ENCODE measurements around the gene NR4A1.

NR4A1 gene

DNA sequence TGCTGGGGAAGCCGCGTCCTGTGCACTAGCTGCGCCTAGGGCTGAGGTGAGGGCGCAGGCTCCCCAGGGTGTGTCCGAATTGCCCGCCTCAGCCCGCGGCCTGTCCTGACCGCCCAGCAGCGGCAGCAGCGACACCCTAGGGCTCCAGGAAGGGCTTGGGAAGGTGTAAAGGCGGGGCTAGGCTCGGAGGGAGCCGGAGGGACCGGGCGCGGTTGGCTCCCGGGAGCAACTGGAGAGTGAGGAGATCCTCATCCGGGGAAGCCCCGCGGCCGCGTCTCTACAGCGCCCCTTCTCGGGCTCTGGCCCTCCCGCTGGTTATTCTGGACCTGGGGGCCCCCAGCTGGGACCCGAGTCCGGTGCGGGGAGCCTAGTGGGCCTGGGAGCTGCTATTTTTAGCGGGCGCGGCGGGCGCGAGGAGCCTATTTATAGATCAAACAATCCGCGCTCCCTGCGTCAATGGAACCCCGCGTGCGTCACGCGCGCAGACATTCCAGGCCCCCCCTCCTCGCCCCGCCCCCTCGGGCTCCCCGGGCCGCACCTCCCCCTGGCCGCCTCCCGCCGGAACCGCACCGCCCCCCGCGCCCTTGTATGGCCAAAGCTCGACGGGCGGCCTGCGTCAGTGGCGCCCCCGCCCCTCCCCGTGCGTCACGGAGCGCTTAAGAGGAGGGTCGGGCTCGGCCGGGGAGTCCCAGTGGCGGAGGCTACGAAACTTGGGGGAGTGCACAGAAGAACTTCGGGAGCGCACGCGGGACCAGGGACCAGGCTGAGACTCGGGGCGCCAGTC is at the start of gene NR4A1:
TSS of gene NR4A1 (plus strand) at position 685 of the 784 bp plus-strand sequence. CDS start 2,887 bp downstream, outside the sequence.
- Mint-ChIP-seq H3K27me3 (peaks cover 22% of the 10 kb centered on the region), H3K9me3 (no peaks in the 10 kb centered on the region), H3K36me3 (no peaks in the 10 kb centered on the region), H3K27ac (peak within 1 kb of the TSS; percentile 94), H3K4me3 (peak within 1 kb of the TSS; percentile 83), H3K4me1 (peaks cover 43% of the 10 kb centered on the region)
- CTCF ChIA-PET: interaction anchor here (0.6 to 2.4 kb wide), 7 partner anchors 11 to 68 kb away, joined by 3 to 24 read pairs (median 4); no protein-coding TSS in a partner anchor
- DNase-seq: peak; percentile 99

DNA sequence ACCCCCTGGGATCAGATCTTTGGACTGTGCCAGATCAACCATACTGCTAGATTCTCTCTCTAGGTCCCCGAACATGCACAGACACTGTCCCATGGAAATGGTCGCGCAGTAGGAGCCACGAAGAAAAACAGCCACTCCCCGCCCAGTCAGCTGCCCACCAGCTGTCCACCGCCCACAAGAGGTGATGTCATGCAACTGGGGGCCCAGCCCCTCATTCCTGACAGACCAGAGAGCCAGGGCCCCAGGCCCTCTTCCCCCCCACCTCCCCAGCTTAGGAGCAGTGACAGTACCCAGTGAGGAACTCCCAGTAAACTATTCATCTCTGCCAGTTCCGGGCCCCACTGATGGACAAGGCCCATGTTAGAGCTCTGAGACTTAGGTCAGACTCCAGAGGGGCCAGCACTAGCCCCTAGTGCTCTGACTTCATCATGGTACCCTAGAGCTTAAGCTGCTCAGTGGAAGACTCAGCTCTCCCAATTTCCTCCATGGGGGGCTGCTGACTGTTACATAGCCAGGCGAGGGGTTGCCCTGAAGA is 48.2 kb upstream of the NR4A1 start:
- H3K4me1 Mint-ChIP-seq: peaks cover 18% of the 10 kb centered on the region
- CTCF ChIA-PET: interaction anchor here (0.8 to 11.6 kb wide), 7 partner anchors 10 to 121 kb away, joined by 3 to 196 read pairs (median 7); no protein-coding TSS in a partner anchor
- no peaks in the 10 kb centered on the region for H3K9me3 Mint-ChIP-seq

DNA sequence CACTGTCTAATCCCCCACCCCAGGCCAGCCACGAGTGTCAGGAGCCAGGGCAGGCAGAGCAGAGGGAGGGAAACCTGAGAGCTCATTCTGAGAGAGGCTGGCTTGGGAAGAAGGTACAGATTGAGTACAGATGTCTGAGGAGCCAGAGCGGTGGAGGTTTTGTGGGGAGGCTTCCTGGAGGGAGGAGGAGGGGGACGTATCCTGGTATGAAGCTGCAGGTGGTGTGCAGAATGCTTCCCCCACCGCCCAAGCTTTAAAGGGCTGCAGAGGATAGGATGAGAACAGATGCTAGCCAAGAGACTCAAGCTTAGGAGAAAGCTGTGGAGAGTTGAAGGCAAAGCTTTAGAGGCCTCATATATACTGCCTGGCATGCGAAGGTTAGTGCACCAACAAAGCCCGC is 47.7 kb upstream of the NR4A1 start:
- DNase-seq: no peak
- H3K9me3 Mint-ChIP-seq: no peaks in the 10 kb centered on the region

More for the DNA sequence above, 48.2 kb upstream of the NR4A1 start:
- H3K27me3 Mint-ChIP-seq: peaks cover 54% of the 10 kb centered on the region
- no peak overlapping the region for H3K27ac Mint-ChIP-seq
- H3K4me3 Mint-ChIP-seq: no peak overlapping the region
- DNase-seq: no peak
- no peaks in the 10 kb centered on the region for H3K36me3 Mint-ChIP-seq

DNA sequence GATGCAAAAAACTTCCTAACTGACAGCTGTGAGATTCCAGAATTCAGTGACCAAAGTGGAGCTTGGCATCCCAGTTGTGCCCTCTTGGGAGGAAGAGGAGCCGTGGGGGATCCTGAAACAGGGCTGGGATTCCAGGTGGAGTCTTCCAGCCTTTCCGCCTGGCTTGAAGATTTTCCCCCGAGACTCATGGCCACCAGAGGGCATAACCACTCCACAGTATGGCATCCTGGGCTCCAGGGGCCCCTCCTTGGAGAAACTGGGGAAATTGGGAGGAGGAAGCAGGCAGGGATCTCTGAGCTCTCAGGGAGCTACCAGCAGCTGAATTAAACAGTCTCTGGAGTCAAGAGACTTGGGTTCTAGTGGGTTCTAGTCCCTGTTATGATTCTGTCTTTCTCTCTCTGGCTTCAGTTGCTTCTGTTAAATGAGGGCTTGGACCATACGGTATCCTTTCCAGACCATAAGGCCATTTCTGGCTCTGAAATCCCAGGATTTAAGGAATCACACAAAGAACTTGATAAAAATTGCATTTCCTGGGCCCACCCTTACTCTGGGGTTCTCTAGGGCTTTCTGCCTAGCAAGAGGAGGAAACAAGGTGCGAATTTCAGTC is 47.1 kb upstream of the NR4A1 start:
- no peak overlapping the region for H3K27ac Mint-ChIP-seq
- peaks cover 64% of the 10 kb centered on the region for H3K27me3 Mint-ChIP-seq
- CTCF ChIA-PET: interaction anchor here (0.6 to 11.6 kb wide), 9 partner anchors 9 to 120 kb away, joined by 3 to 196 read pairs (median 3); no protein-coding TSS in a partner anchor
- no peaks in the 10 kb centered on the region for H3K36me3 Mint-ChIP-seq
- H3K4me1 Mint-ChIP-seq: peaks cover 26% of the 10 kb centered on the region
- H3K4me3 Mint-ChIP-seq: no peak overlapping the region
- DNase-seq: peak; percentile 38
- no peaks in the 10 kb centered on the region for H3K9me3 Mint-ChIP-seq

More for the DNA sequence above, 47.7 kb upstream of the NR4A1 start:
- no peak overlapping the region for H3K4me3 Mint-ChIP-seq
- CTCF ChIA-PET: interaction anchor here (0.8 to 11.6 kb wide), 7 partner anchors 9 to 120 kb away, joined by 3 to 196 read pairs (median 7); no protein-coding TSS in a partner anchor
- no peak overlapping the region for H3K27ac Mint-ChIP-seq
- H3K27me3 Mint-ChIP-seq: peaks cover 59% of the 10 kb centered on the region
- H3K4me1 Mint-ChIP-seq: peaks cover 23% of the 10 kb centered on the region
- H3K36me3 Mint-ChIP-seq: no peaks in the 10 kb centered on the region

DNA sequence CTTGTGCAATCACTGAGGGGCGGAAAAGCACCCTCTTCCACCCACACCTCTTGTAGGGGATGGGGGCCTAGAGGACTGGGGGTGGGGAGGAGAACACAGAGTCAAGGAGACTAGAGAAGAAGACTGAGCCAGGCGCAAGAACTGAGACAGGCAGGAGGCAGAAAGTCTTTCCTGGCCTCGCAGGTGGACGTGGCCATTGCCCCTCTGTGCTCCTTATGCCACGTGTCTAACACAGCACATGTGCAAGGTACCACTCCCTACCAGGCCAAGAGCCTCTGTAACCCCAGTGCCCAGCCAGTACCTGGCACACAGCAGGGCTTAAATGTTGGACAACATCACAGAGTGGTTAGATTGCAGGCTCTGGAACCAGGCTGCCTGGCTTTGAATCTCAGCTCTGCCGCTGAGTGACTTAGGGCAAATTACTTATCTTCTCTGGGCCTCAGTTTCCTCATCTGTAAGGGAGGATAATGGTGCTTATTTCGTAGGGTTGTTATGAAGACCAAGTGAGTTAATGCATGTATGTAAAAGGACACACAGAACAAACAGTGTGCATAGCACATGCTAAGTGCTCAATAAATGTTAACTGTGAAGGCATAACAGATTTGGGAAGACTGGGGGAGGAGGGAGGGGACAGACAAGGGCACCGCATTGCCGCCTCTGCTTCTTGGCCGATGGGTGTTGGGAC is 45.9 kb upstream of the NR4A1 start:
- CTCF ChIA-PET: interaction anchor here (1.2 to 11.6 kb wide), 4 partner anchors 13 to 82 kb away, joined by 3 to 196 read pairs (median 36); no protein-coding TSS in a partner anchor
- H3K4me3 Mint-ChIP-seq: peak overlapping the region; percentile 76
- peaks cover 68% of the 10 kb centered on the region for H3K27me3 Mint-ChIP-seq
- no peaks in the 10 kb centered on the region for H3K9me3 Mint-ChIP-seq
- H3K4me1 Mint-ChIP-seq: peaks cover 26% of the 10 kb centered on the region
- no peak for DNase-seq
- H3K36me3 Mint-ChIP-seq: no peaks in the 10 kb centered on the region
- no peak overlapping the region for H3K27ac Mint-ChIP-seq

DNA sequence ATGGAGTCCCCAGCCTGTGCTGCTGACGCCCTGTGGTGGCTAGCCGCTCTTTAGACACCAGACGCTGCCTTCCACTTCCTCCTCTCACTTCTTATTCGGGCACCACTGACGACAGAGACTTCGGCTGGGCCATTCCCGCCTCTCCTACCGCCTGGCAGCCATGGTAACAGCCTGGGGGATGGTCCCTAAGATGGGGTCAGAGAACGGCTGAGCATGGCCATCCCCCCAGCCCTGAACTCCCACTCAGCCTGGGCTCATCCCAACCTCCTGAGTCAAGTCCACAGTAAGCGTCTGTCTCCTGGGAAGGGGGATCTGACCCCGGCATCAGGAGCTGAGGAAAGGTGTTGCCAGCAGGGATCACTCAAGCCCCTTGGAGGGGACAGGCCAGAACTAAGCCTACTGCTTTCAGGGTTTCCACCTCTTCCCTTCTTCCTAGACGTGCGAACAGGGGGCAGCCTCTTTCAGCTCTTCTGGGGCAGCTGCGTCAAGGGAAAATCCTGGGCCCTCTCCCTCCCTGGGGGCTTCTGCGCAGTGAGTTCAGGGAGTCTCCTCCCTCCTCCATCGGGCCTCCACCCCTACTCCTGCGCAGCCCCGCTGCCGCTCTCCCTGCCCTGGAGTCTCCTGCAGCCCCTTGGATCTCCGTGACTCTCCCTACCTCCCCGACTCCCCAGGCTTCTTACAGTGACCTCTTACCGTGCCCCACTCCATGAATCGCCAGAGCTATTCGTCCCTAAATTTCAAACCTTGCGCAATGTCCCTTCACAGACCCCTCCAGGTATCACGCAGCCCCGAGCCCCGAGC is 45.1 kb upstream of the NR4A1 start:
- peaks cover 26% of the 10 kb centered on the region for H3K4me1 Mint-ChIP-seq
- H3K27me3 Mint-ChIP-seq: peaks cover 68% of the 10 kb centered on the region
- peak overlapping the region; percentile 76 for H3K4me3 Mint-ChIP-seq
- DNase-seq: no peak
- CTCF ChIA-PET: interaction anchor here (1.2 to 11.6 kb wide), 3 partner anchors 14 to 88 kb away, joined by 3 to 196 read pairs (median 6); no protein-coding TSS in a partner anchor
- H3K27ac Mint-ChIP-seq: peak overlapping the region; percentile 72
- no peaks in the 10 kb centered on the region for H3K9me3 Mint-ChIP-seq
- H3K36me3 Mint-ChIP-seq: no peaks in the 10 kb centered on the region

DNA sequence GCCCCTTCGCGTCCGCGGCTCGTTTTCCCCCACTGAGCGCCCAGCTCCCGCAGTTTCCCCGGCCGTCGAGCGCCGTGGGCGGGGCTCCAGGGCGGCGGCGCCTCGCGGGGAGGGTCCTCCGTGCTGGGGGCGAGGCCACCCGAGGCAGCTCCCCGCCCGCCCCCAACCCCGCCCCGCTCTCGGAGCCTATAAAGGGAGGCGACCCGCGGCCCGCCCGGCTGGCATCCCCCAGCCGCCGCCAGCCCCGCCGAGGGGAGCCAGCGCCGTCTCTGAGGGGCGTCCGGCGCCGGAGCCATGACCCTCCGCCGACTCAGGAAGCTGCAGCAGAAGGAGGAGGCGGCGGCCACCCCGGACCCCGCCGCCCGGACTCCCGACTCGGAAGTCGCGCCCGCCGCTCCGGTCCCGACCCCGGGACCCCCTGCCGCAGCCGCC is 44.5 kb upstream of the NR4A1 start, which contains the start of gene TAMALIN:
TSS of gene TAMALIN (plus strand) at position 221 of the 432 bp plus-strand sequence. CDS start at position 295, 74 bp downstream.
- Mint-ChIP-seq H3K27ac (peak within 1 kb of the TSS; percentile 79), H3K36me3 (peaks cover 3% of the 10 kb centered on the region), H3K27me3 (peaks cover 68% of the 10 kb centered on the region), H3K4me3 (peak within 1 kb of the TSS; percentile 80), H3K9me3 (no peaks in the 10 kb centered on the region), H3K4me1 (peaks cover 26% of the 10 kb centered on the region)
- DNase-seq: peak; percentile 86
- CTCF ChIA-PET: interaction anchor here (1.2 to 11.6 kb wide), 3 partner anchors 13 to 87 kb away, joined by 3 to 196 read pairs (median 6); no protein-coding TSS in a partner anchor

DNA sequence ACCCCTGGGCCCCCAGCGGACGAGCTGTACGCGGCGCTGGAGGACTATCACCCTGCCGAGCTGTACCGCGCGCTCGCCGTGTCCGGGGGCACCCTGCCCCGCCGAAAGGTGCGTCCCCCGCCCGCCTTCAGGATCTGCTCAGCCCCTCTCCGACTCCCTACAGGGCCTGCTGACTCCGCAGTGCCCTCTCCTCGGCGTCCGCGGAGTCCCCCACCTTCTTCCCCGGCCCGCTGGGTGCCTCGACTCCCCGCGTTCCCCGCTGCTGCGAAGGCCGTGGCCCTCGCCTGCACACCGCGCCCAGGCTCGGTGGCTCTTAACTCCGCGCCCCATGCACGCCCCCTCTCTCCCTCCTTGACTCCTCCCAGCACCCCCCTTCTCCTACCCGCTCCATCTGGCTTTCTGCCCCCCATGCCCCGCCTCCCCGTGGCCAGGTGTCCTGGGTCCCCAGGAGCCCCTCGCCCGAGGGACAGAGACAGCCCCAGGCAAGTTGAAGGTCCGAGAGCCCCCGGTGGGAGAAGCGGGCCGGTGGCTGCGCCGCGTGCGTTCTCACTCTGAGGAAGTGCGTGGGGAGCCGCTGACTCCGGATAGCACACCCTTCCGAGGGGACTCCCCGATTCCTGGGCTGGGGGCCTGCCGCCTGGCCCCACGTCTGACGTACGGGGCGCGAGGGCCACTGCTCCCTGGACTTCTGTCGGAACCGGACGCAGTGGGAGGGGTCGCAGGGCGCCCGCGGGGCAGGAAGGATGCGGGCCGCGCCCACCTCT is 43.9 kb upstream of the NR4A1 start:
- Mint-ChIP-seq H3K9me3 (no peaks in the 10 kb centered on the region), H3K4me3 (peak overlapping the region; percentile 80), H3K27ac (peak overlapping the region; percentile 79), H3K4me1 (peaks cover 26% of the 10 kb centered on the region), H3K36me3 (peaks cover 6% of the 10 kb centered on the region), H3K27me3 (peaks cover 68% of the 10 kb centered on the region)
- peak; percentile 66 for DNase-seq
- CTCF ChIA-PET: interaction anchor here (1.2 to 11.6 kb wide), 3 partner anchors 12 to 86 kb away, joined by 3 to 196 read pairs (median 6); no protein-coding TSS in a partner anchor

DNA sequence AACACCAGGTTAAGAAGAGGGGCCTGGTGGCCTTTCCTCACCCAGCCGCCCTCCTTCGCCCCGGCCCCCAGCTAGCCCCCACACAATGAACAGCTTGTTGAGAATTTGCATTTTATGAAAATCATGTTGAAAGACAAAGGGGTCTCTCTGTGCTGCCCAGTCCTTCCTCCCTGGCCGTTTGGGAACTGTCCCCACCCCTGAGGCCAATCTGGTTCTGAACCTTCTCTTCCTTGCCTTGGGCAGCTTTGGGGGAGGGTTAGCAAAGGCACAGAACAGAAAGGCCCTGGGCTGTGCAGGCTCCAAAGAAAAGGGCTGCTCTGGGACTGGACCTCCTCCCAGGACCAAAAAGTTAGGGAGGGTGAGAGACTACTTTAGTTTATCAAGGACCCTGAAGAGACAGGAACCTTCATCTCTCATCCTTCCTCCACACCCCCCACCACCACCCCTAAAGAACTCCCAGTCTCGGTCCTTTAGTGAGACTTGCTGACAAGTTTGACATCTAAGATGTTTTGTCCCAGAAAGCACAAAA is 43.2 kb upstream of the NR4A1 start:
- H3K36me3 Mint-ChIP-seq: peaks cover 6% of the 10 kb centered on the region
- peaks cover 63% of the 10 kb centered on the region for H3K27me3 Mint-ChIP-seq

DNA sequence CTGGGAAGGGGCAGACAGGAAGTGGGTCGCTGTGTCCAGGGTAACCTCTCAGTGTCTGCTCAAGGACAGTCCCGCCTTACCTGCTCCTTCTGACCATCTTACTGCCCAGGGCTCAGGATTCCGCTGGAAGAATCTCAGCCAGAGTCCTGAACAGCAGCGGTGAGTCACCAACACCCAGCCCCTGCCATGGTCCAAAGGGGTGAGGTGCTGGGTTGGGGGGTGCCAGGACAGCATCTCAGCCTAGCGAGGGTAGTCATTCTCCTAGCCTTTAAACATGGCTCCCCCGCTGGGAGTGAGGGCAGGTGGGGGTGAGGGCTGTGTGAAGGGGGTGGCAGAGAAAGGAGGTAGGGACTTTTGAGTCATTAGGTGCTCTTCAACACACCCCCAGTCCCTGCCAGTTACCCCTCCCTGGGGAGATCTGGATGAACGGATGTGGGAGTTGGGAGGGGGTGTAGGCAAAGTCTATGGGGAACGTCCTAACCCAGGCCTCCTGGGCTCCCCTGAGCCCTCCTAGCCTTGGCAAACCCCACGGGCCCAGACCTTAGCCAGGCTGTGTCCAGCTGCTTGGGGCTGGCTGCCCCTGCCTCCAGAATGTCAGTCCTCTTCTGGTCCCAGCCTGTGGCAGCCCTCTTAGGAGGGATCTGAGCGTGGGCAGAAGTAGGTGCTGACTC is 42.0 kb upstream of the NR4A1 start:
- Mint-ChIP-seq H3K27me3 (peaks cover 51% of the 10 kb centered on the region), H3K36me3 (peaks cover 6% of the 10 kb centered on the region), H3K4me3 (no peak overlapping the region), H3K27ac (no peak overlapping the region), H3K9me3 (no peaks in the 10 kb centered on the region), H3K4me1 (peaks cover 26% of the 10 kb centered on the region)
- DNase-seq: no peak
- CTCF ChIA-PET: interaction anchor here (1.0 to 11.6 kb wide), 4 partner anchors 11 to 112 kb away, joined by 3 to 196 read pairs (median 4); no protein-coding TSS in a partner anchor

More for the DNA sequence above, 43.2 kb upstream of the NR4A1 start:
- H3K27ac Mint-ChIP-seq: peak overlapping the region; percentile 33
- CTCF ChIA-PET: interaction anchor here (0.8 to 11.6 kb wide), 5 partner anchors 12 to 114 kb away, joined by 3 to 196 read pairs (median 3); no protein-coding TSS in a partner anchor
- H3K9me3 Mint-ChIP-seq: no peaks in the 10 kb centered on the region
- DNase-seq: no peak
- H3K4me1 Mint-ChIP-seq: peaks cover 26% of the 10 kb centered on the region
- peak overlapping the region; percentile 80 for H3K4me3 Mint-ChIP-seq

DNA sequence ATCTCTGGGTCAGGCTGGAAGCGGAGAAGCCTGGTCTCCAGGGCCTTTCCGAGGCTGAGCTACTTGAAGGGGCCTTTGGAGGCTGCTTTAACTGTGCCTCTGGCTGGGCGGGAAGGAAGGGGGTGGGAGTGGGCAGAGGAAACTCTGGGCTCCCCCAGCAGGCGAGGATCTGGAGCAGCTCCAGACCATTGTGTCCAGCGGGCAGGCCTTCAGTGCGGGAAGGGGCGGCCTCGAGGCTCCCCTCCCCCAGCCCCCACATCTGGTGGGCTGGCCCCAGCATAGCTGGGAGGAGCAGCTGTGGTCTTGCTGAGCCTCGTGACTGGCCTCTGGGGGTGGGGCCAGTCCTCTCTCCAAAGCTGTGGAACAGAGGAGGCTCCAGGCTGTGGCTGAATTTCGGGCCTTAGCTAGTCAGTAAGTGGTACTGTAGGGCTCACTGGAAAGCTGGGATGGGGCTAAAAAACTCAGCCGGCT is 41.1 kb upstream of the NR4A1 start:
- no peak overlapping the region for H3K27ac Mint-ChIP-seq
- no peak for DNase-seq
- H3K27me3 Mint-ChIP-seq: peaks cover 41% of the 10 kb centered on the region
- CTCF ChIA-PET: interaction anchor here (1.0 to 11.6 kb wide), 2 partner anchors 10 to 15 kb away, joined by 4 to 196 read pairs; no protein-coding TSS in a partner anchor
- no peak overlapping the region for H3K4me3 Mint-ChIP-seq
- no peaks in the 10 kb centered on the region for H3K9me3 Mint-ChIP-seq
- peaks cover 26% of the 10 kb centered on the region for H3K4me1 Mint-ChIP-seq
- H3K36me3 Mint-ChIP-seq: peaks cover 6% of the 10 kb centered on the region
